D721Med (cell line): ENCODE measurements around the gene UBQLN1.
A peak's percentile ranks its signal among the peaks of the same experiment; 100 is the strongest.

Source experiments
- DNase-seq: peaks from one replicate; pipeline ENCODE4 v3.0.0; 2011; ENCODE audit warnings: low spot score; ENCODE audit not compliant: insufficient read length
- FAIRE-seq: peaks from 2 replicates; lab custom pipeline; 2011; peaks lifted over from hg19 to GRCh38; lab: Jason Lieb, UNC
- TF ChIP-seq, protein P1 (sequence below): IDR thresholded peaks from 2 replicates; pipeline ENCODE4 v1.5.1; 2012; ENCODE audit warnings: mild to moderate bottlenecking, control low read depth; ENCODE audit not compliant: insufficient read depth; ENCODE audit errors: missing control alignments

UBQLN1 gene

DNA sequence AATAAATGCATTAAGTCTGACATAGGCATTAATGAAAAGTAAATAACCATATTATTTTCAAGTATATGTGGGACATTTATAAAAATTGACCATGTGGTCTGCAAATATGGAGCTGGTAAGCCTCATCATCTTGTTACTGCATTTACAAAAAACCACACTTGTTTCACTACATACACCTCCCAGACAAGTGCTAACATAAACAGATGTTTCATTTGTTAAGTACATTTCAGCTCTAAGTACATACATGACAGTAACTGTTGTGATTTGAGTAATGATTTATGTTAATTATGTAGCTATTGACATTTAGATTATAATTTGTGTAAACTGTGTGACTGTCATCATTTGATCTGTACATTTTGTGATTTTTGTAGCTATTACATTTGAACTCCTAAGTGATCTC is 70.9 kb downstream of the UBQLN1 start:
- TF ChIP-seq, protein P1, sequence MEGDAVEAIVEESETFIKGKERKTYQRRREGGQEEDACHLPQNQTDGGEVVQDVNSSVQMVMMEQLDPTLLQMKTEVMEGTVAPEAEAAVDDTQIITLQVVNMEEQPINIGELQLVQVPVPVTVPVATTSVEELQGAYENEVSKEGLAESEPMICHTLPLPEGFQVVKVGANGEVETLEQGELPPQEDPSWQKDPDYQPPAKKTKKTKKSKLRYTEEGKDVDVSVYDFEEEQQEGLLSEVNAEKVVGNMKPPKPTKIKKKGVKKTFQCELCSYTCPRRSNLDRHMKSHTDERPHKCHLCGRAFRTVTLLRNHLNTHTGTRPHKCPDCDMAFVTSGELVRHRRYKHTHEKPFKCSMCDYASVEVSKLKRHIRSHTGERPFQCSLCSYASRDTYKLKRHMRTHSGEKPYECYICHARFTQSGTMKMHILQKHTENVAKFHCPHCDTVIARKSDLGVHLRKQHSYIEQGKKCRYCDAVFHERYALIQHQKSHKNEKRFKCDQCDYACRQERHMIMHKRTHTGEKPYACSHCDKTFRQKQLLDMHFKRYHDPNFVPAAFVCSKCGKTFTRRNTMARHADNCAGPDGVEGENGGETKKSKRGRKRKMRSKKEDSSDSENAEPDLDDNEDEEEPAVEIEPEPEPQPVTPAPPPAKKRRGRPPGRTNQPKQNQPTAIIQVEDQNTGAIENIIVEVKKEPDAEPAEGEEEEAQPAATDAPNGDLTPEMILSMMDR, result no peak
- FAIRE-seq, result no peak
- DNase-seq, result no peak

DNA sequence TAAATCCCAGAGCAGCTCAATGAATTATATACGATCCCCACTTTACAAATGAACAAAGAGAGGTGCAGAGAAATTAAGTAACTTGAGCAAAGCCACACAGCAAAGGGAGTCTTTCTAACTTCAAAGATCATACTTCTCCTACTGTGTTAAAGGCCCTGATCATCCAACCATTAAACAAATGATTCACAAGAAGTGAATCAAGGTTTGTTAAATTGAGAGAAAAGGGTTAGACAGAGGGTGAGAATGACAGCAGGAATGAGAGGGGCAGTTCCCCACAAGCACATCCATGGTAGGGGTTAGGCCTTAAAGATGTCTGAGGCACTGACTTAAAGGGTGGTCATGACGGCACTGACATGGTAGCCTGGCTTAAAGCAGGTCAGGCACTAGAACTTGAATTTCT is 74.1 kb downstream of the UBQLN1 start:
- DNase-seq (no peak), FAIRE-seq (no peak)
- TF ChIP-seq, protein P1, result no peak

DNA sequence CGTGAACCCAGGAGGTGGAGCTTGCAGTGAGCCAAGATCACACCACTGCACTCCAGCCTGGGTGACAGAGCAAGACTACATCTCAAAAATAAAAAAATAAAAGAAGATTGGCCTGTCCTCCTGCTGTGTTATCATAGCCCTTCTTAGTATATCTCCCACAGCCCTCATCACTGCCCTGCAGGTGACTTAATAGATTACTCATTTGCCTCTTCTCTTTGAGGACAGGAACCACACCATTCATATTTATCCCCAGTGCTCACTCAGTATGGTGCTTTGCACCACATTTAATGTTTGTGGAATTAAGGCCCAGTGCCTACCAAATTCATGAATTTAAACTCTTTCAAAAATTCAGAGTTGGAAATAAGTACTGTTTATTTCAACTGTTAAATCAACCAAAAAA is 74.5 kb downstream of the UBQLN1 start:
- DNase-seq, result no peak
- no peak for FAIRE-seq
- TF ChIP-seq, protein P1, result no peak

DNA sequence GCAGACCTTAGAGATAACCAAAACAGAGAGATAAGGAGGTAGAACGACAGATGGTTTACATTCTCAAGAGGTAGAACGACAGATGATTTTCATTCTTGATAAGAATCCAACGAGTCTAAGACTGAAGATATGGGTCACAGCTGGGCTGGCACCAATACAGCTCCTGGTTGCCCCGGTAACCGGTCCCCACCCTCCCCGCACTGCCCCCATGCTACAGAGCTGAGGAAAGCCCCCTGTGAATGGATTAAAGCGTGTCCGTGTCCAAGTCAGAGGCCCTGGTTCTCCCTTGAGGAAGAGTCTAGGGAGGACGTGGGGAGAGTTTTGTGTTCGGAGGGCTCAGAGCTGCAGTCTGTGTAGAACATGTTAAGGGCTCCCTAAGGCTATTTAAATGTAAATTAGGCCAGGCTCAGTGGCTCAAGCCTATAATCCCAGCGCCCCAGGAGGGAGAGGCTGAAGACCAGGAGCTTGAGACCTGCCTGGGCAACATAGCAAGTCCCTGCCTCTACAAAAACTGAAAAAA is 76.8 kb downstream of the UBQLN1 start:
- TF ChIP-seq, protein P1, result no peak
- peak; percentile 44 for FAIRE-seq
- no peak for DNase-seq

DNA sequence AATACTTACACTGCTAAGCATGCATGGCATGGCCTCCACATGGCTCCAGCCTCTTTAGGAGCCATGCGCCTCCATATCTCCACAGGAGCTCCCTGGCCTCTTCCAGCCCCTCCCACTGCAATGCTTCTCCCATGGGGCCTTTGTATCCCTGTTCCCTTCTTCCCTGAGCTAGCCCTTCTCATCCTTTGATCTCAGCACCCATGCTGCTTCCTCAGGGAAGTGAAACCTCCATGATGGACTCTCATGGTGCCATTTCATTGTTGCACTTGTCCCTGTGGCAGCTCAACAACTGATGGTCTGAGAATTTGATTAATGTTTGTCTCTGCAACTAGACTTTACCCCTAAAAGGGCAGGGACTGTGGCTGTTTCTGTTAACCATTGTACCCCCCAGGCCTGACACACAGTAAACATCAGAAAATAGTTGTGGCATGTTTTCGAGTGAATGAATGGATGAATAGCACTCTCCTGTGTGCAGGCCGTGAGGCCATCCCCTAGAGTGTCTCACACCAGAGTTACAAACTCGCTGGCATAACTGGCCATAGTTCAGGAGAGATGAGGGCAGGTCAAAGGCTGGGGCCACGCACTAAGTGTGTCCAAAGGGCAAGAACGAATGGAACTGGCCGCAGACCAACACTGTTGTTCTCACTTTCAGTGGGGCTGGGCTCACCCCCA is 78.2 kb downstream of the UBQLN1 start:
- DNase-seq (no peak), FAIRE-seq (no peak)
- TF ChIP-seq, protein P1, result no peak

DNA sequence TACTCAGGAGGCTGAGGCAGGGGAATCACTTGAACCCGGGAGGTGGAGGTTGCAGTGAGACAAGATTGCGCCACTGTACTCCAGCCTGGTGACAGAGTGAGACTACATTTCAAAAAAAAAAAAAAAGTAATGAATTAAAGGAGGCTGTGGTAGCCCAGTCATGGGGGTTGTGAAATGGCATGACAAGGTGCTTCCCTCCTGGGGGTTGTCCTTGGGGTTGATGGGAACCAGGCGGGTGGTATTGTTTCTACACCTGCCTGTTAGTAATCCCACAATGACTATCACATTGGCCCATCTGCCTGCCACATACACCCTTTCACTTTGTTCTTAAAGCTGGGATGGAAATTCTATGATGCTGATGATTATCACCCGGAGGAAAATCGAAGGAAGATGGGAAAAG is 79.2 kb downstream of the UBQLN1 start:
- no peak for DNase-seq
- no peak for FAIRE-seq

DNA sequence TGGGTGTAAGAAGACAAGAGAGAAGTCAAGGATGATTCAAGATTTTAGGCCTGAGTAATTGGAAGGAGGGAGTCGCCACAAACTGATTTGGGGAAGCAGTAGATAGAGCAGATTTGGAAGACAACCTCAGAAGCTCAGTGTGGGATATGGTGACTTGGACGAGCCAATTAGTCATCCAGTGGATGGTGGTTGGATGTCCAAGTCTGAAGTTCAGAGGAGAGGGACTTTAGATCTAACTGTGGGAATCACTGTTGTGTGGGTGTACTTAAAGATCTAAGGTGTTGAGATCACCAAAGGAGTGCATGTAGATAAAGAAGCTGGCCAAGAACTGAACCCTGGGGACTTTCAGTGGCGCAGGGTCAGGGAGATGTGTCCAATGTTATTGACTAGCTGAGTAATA is 82.6 kb downstream of the UBQLN1 start:
- FAIRE-seq (no peak), DNase-seq (no peak)
- TF ChIP-seq, protein P1, result no peak

More for the DNA sequence above, 79.2 kb downstream of the UBQLN1 start:
- TF ChIP-seq, protein P1, result no peak
